SU-DHL-6 (cell line): ENCODE results near the gene SMC6.

Experiments
- CTCF ChIP-seq: fragments of 200-600 bp; sonication (generic); IDR thresholded peaks from one replicate; pipeline ENCODE4 v1.5.1; 2017; ENCODE audit warnings: antibody characterized with exemption, mild to moderate bottlenecking, low read length, moderate library complexity; ENCODE audit not compliant: insufficient read depth, poor library complexity, severe bottlenecking
- EZH2phosphoT487 ChIP-seq: fragments of 200-600 bp; sonication (generic), shearing (Covaris generic); conservative IDR thresholded peaks from 2 replicates; pipeline ENCODE4 v1.6.1; 2018; ENCODE audit warnings: mild to moderate bottlenecking, antibody characterized with exemption, low read length, moderate library complexity, mixed read lengths

GRCh38 chr2:17615728-17616351 is 137.8 kb downstream of the SMC6 start:
- no peak for TF ChIP-seq CTCF
- no peak for TF ChIP-seq EZH2phosphoT487
